ENCODE data around the gene RCAN1.

Gene RCAN1

DNA sequence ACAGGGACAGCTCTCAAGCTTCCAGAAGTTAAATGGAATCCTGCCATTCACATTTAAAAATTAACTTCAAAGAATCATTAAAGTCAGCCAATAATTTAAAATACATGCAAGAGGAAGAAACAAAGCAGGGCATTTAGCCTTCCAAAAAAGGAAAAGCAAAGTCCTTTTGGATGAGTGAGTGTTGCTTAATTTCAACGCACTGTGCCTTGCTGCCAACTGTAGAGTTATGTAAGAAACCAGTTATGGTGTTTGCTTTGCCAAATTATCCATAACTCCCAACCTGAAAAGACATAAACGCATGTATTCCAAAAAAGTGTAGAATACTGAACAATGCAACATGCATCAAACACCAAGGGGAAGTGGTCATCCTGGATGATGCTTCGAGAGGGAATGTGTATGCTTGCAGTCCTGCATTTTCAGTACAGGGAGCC, 86.8 kb downstream of the RCAN1 start:
- H3K36me3 ChIP-seq (ENCODE audit: control insufficient read depth in 2 of 2, insufficient read depth in 1 of 2, low read length in 2 of 2) = peaks cover 0 to under 1% of the 10 kb centered on the region in 2 experiments; a peak in 1 of 3 replicates
- TF ChIP-seq ZNF214 (tag by site-specific recombination; IDR thresholded peaks at IDR 0.05; ENCODE audit: borderline replicate concordance) (no peak), ZNF324 (tag by site-specific recombination; IDR thresholded peaks at IDR 0.05) (no peak), BCL11B (tag by site-specific recombination; IDR thresholded peaks at IDR 0.05; ENCODE audit: low read depth) (no peak), ZFP3 (tag by site-specific recombination; IDR thresholded peaks at IDR 0.05; ENCODE audit: low read depth) (no peak), ZNF629 (tag by site-specific recombination; IDR thresholded peaks at IDR 0.05) (no peak), ZNF747 (tag by site-specific recombination; IDR thresholded peaks at IDR 0.05) (no peak), ZNF514 (tag by site-specific recombination; IDR thresholded peaks at IDR 0.05) (no peak), ZNF211 (tag by site-specific recombination; IDR thresholded peaks at IDR 0.05; ENCODE audit: low read depth) (no peak)
- TF ChIP-seq, protein P1, sequence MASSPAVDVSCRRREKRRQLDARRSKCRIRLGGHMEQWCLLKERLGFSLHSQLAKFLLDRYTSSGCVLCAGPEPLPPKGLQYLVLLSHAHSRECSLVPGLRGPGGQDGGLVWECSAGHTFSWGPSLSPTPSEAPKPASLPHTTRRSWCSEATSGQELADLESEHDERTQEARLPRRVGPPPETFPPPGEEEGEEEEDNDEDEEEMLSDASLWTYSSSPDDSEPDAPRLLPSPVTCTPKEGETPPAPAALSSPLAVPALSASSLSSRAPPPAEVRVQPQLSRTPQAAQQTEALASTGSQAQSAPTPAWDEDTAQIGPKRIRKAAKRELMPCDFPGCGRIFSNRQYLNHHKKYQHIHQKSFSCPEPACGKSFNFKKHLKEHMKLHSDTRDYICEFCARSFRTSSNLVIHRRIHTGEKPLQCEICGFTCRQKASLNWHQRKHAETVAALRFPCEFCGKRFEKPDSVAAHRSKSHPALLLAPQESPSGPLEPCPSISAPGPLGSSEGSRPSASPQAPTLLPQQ (tag by site-specific recombination; IDR thresholded peaks at IDR 0.05) = no peak
- TF ChIP-seq, protein P2, sequence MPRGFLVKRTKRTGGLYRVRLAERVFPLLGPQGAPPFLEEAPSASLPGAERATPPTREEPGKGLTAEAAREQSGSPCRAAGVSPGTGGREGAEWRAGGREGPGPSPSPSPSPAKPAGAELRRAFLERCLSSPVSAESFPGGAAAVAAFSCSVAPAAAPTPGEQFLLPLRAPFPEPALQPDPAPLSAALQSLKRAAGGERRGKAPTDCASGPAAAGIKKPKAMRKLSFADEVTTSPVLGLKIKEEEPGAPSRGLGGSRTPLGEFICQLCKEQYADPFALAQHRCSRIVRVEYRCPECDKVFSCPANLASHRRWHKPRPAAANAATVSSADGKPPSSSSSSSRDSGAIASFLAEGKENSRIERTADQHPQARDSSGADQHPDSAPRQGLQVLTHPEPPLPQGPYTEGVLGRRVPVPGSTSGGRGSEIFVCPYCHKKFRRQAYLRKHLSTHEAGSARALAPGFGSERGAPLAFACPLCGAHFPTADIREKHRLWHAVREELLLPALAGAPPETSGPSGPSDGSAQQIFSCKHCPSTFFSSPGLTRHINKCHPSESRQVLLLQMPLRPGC (tag by site-specific recombination; IDR thresholded peaks at IDR 0.05) = no peak
- TF ChIP-seq, protein P3, sequence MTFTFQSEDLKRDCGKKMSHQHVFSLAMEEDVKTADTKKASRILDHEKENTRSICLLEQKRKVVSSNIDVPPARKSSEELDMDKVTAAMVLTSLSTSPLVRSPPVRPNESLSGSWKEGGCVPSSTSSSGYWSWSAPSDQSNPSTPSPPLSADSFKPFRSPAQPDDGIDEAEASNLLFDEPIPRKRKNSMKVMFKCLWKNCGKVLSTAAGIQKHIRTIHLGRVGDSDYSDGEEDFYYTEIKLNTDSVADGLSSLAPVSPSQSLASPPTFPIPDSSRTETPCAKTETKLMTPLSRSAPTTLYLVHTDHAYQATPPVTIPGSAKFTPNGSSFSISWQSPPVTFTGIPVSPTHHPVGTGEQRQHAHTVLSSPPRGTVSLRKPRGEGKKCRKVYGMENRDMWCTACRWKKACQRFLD (tag by site-specific recombination; IDR thresholded peaks at IDR 0.05) = no peak
- TF ChIP-seq, protein P4, sequence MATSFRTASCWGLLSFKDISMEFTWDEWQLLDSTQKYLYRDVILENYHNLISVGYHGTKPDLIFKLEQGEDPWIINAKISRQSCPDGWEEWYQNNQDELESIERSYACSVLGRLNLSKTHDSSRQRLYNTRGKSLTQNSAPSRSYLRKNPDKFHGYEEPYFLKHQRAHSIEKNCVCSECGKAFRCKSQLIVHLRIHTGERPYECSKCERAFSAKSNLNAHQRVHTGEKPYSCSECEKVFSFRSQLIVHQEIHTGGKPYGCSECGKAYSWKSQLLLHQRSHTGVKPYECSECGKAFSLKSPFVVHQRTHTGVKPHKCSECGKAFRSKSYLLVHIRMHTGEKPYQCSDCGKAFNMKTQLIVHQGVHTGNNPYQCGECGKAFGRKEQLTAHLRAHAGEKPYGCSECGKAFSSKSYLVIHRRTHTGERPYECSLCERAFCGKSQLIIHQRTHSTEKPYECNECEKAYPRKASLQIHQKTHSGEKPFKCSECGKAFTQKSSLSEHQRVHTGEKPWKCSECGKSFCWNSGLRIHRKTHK (tag by site-specific recombination; IDR thresholded peaks at IDR 0.05) = no peak
- no peak overlapping the region for H3K27ac ChIP-seq (ENCODE audit: extremely low read depth, low read depth, low read length)
- H3K4me1 ChIP-seq (ENCODE audit: control insufficient read depth, insufficient read depth, low read length) = peaks cover 8% of the 10 kb centered on the region
- no peak overlapping the region for H3K4me3 ChIP-seq (ENCODE audit: low read depth, low read length)
- CTCF ChIA-PET = no interaction called here
- POLR2A ChIA-PET = no interaction called here
- no peaks in the 10 kb centered on the region for H3K9me3 ChIP-seq (ENCODE audit: control insufficient read depth, insufficient read depth, low read depth, low read length)

DNA sequence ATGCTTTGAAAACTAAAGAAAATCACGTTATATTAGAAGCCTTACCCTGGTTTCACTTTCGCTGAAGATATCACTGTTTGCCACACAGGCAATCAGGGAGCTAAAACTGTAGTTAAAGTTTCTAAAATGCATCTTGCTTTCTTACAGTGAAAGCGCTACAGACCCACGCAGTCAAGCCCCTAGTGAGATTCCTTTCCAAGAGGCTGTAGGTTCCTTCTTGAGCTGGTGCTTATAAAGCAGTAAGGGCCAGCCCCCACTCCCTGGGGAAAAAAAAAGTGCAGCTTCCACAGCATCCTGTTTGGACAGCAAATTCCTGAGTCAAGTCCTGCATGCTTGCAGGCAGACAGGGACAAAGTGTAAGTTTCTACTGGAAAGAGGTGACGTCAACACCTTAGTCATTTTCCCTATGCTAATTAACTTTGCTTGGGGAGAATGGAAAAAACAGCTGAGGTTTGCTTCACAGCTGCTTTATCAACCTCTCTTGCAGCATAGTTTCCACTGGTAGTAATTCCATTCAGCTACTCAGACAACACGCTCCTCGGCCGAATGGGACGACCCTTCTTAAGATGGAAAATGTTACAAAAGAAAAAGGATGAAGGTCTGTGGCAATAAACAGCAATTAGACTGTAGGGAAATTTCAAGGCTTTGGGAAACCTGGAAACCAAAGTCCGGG, 88.2 kb downstream of the RCAN1 start:
- POLR2A ChIA-PET = interaction anchor here (0.7 to 1.1 kb wide), 3 partner anchors 11 to 15 kb away, joined by 3 to 6 read pairs (median 3); partner anchors contain the start of gene KCNE1
- CTCF ChIA-PET = interaction anchor here (0.6 to 2.8 kb wide), 9 partner anchors 9 to 603 kb away, joined by 3 to 16 read pairs (median 4); no protein-coding TSS in a partner anchor
- Histone ChIP-seq H3K36me3 (ENCODE audit: control insufficient read depth in 2 of 2, insufficient read depth in 1 of 2, low read length in 2 of 2) (peaks cover 0 to 6% of the 10 kb centered on the region in 2 experiments; a peak in 1 of 3 replicates), H3K4me1 (ENCODE audit: control insufficient read depth, insufficient read depth, low read length) (peaks cover 8% of the 10 kb centered on the region), H3K9me3 (ENCODE audit: control insufficient read depth, insufficient read depth, low read depth, low read length) (no peaks in the 10 kb centered on the region), H3K4me3 (ENCODE audit: low read depth, low read length) (peak overlapping the region; percentile 18), H3K27ac (ENCODE audit: extremely low read depth, low read depth, low read length) (peak overlapping the region; percentile 32; the same call in 1 of the 2 replicates)
- TF ChIP-seq ZNF707 (tag by site-specific recombination; IDR thresholded peaks at IDR 0.05) (no peak), ZNF248 (tag by site-specific recombination; IDR thresholded peaks at IDR 0.05) (no peak), ZNF366 (tag by site-specific recombination; conservative IDR thresholded peaks at IDR 0.05) (peak; percentile 92), SP3 (tag by site-specific recombination; IDR thresholded peaks at IDR 0.05) (peak; percentile 36; the same call in 1 of the 2 replicates), WT1 (tag by site-specific recombination; IDR thresholded peaks at IDR 0.05) (0 out of 2 replicates have a peak, but pooled peaks have one; percentile 42), ZNF341 (tag by site-specific recombination; IDR thresholded peaks at IDR 0.05; ENCODE audit: low read depth) (no peak), ZSCAN30 (tag by site-specific recombination; IDR thresholded peaks at IDR 0.05) (peak; percentile 66; the same call in 1 of the 2 replicates)
- TF ChIP-seq, protein P5, sequence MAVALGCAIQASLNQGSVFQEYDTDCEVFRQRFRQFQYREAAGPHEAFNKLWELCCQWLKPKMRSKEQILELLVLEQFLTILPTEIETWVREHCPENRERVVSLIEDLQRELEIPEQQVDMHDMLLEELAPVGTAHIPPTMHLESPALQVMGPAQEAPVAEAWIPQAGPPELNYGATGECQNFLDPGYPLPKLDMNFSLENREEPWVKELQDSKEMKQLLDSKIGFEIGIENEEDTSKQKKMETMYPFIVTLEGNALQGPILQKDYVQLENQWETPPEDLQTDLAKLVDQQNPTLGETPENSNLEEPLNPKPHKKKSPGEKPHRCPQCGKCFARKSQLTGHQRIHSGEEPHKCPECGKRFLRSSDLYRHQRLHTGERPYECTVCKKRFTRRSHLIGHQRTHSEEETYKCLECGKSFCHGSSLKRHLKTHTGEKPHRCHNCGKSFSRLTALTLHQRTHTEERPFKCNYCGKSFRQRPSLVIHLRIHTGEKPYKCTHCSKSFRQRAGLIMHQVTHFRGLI (tag by site-specific recombination; IDR thresholded peaks at IDR 0.05) = no peak
- TF ChIP-seq, protein P6, sequence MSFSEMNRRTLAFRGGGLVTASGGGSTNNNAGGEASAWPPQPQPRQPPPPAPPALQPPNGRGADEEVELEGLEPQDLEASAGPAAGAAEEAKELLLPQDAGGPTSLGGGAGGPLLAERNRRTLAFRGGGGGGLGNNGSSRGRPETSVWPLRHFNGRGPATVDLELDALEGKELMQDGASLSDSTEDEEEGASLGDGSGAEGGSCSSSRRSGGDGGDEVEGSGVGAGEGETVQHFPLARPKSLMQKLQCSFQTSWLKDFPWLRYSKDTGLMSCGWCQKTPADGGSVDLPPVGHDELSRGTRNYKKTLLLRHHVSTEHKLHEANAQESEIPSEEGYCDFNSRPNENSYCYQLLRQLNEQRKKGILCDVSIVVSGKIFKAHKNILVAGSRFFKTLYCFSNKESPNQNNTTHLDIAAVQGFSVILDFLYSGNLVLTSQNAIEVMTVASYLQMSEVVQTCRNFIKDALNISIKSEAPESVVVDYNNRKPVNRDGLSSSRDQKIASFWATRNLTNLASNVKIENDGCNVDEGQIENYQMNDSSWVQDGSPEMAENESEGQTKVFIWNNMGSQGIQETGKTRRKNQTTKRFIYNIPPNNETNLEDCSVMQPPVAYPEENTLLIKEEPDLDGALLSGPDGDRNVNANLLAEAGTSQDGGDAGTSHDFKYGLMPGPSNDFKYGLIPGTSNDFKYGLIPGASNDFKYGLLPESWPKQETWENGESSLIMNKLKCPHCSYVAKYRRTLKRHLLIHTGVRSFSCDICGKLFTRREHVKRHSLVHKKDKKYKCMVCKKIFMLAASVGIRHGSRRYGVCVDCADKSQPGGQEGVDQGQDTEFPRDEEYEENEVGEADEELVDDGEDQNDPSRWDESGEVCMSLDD (tag by site-specific recombination; IDR thresholded peaks at IDR 0.05) = no peak
- TF ChIP-seq, protein P7, sequence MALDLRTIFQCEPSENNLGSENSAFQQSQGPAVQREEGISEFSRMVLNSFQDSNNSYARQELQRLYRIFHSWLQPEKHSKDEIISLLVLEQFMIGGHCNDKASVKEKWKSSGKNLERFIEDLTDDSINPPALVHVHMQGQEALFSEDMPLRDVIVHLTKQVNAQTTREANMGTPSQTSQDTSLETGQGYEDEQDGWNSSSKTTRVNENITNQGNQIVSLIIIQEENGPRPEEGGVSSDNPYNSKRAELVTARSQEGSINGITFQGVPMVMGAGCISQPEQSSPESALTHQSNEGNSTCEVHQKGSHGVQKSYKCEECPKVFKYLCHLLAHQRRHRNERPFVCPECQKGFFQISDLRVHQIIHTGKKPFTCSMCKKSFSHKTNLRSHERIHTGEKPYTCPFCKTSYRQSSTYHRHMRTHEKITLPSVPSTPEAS (tag by site-specific recombination; IDR thresholded peaks at IDR 0.05) = no peak
